ENCODE measurements around the gene PSTPIP1. TPM values are rescaled to one million over a fixed set of nuclear protein-coding genes. Genes with fewer than 3 reads are reported as not detected.

The PSTPIP1 gene
- total and polyA plus RNA-seq, 2 of the 4 experiments (the other 2 are of a cell fraction), result 0.36 to 1.1 TPM

GRCh38 chr15:77030048-77030927 lies 35.4 kb downstream of the PSTPIP1 start:
- Histone ChIP-seq H2BK20ac (ENCODE audit: low read depth, low read length) (no peak overlapping the region), H3K4me1 (ENCODE audit: control insufficient read depth, insufficient read depth, low read length) (0 out of 2 replicates have a peak, but pooled peaks cover 2% of the 10 kb centered on the region), H2BK120ac (ENCODE audit: low read depth, low read length) (no peak overlapping the region), H3K4me2 (ENCODE audit: low read depth, low read length) (no peak overlapping the region), H3K56ac (ENCODE audit: extremely low read depth, insufficient read depth, low read length) (no peak overlapping the region), H4K91ac (ENCODE audit: insufficient read depth, low read depth, low read length) (no peak overlapping the region), H2BK5ac (ENCODE audit: low read depth, low read length, poor library complexity, severe bottlenecking) (no peak overlapping the region), H3K23ac (ENCODE audit: low read depth, low read length) (no peak overlapping the region), H3K9me1 (ENCODE audit: insufficient read depth, low read length) (no peaks in the 10 kb centered on the region; the same call in 1 of the 2 replicates), H3K36me3 (ENCODE audit: control insufficient read depth, insufficient read depth, low read length) (no peaks in the 10 kb centered on the region), H3K27ac (ENCODE audit: insufficient read depth, low read length) (no peak overlapping the region), H2BK15ac (ENCODE audit: low read depth, low read length) (no peak overlapping the region), H4K20me1 (ENCODE audit: insufficient read depth, low read length) (no peaks in the 10 kb centered on the region; the same call in 1 of the 2 replicates), H4K5ac (ENCODE audit: low read depth, low read length) (no peak overlapping the region), H4K8ac (ENCODE audit: low read depth in 2 of 2, low read length in 2 of 2) (no peak overlapping the region), H3K4ac (ENCODE audit: low read depth, low read length) (no peak overlapping the region), H3K4me3 (ENCODE audit: insufficient read depth, low read depth, low read length) (no peak overlapping the region), H3K9ac (ENCODE audit: low read depth, low read length) (no peak overlapping the region), H3K27me3 (ENCODE audit: control insufficient read depth, insufficient read depth, low read length) (no peaks in the 10 kb centered on the region; the same call in 1 of the 2 replicates), H3K18ac (ENCODE audit: low read depth, low read length) (no peak overlapping the region), H3K9me3 (ENCODE audit: control insufficient read depth, insufficient read depth, low read length) (no peaks in the 10 kb centered on the region), H3K14ac (replicated peaks; ENCODE audit: low read depth, low read length) (no peak overlapping the region), H2AK9ac (replicated peaks; ENCODE audit: low read depth, low read length, poor library complexity) (no peak overlapping the region), H2AFZ (replicated peaks; ENCODE audit: low read length, poor library complexity) (no peak overlapping the region), H3K79me1 (ENCODE audit: low read depth in 1 of 2, low read length in 2 of 2) (no peaks in the 10 kb centered on the region), H2AK5ac (ENCODE audit: low read depth, low read length) (0 out of 2 replicates have a peak overlapping the region, but pooled peaks have one; percentile 21)
- WGBS, 2 experiments (ENCODE audit: extremely low coverage in 2 of 2, insufficient read length in 1 of 2), result 69% methylated on average over 10 of the region's 22 CpGs; no CpG with 5 or more reads in 1 of the 2 experiments
- BruUV-seq (replicated peaks), result no TSS peak
- POLR2A ChIA-PET (ENCODE audit: unreplicated experiment), result no interaction called here
- ATAC-seq (ENCODE audit: low read depth) (no peak), DNase-seq (no peak)
- in situ Hi-C loops (cut with MboI; ENCODE audit: low sequenced_read_pairs) (no loop called here), intact Hi-C loops (cut with micrococcal nuclease) (no loop called here), dilution Hi-C loops (cut with HindIII; ENCODE audit: low sequenced_read_pairs, unreplicated experiment) (no loop called here)
- TF ChIP-seq SMC3 (IDR thresholded peaks at IDR 0.05; ENCODE audit: low read depth, low read length) (no peak), NFE2L2 (IDR thresholded peaks at IDR 0.05; ENCODE audit: low read depth, low read length) (no peak), RCOR1 (IDR thresholded peaks at IDR 0.05; ENCODE audit: insufficient replicate concordance, low read length) (no peak), FOS (IDR thresholded peaks at IDR 0.05; ENCODE audit: low read depth, low read length) (no peak), RAD21 (IDR thresholded peaks at IDR 0.05; ENCODE audit: low read length) (no peak), POLR2A (IDR thresholded peaks at IDR 0.05; ENCODE audit: low read depth, low read length) (no peak), MXI1 (IDR thresholded peaks at IDR 0.05; ENCODE audit: borderline replicate concordance, low read depth, low read length) (no peak), CEBPB (IDR thresholded peaks at IDR 0.05; ENCODE audit: low read depth, low read length) (no peak), CHD1 (IDR thresholded peaks at IDR 0.05; ENCODE audit: low read depth, low read length) (no peak), USF2 (IDR thresholded peaks at IDR 0.05; ENCODE audit: low read depth, low read length) (no peak), RFX5 (IDR thresholded peaks at IDR 0.05; ENCODE audit: low read depth, low read length) (no peak), MAFK (IDR thresholded peaks at IDR 0.05; ENCODE audit: low read depth, low read length) (no peak), BHLHE40 (IDR thresholded peaks at IDR 0.05; ENCODE audit: low read depth, low read length) (no peak), MAZ (IDR thresholded peaks at IDR 0.05; ENCODE audit: borderline replicate concordance, low read depth, low read length) (no peak)
- CTCF ChIA-PET, result no interaction called here
